GM18870 (cell line): ENCODE results near the gene CLRN1.

Source experiments
- ATAC-seq: cut with Tn5 transposase; IDR thresholded peaks from one replicate; pipeline ENCODE4 v1.9.1; 2021; ENCODE audit warnings: moderate library complexity; ENCODE audit not compliant: unreplicated experiment

CLRN1 gene

DNA sequence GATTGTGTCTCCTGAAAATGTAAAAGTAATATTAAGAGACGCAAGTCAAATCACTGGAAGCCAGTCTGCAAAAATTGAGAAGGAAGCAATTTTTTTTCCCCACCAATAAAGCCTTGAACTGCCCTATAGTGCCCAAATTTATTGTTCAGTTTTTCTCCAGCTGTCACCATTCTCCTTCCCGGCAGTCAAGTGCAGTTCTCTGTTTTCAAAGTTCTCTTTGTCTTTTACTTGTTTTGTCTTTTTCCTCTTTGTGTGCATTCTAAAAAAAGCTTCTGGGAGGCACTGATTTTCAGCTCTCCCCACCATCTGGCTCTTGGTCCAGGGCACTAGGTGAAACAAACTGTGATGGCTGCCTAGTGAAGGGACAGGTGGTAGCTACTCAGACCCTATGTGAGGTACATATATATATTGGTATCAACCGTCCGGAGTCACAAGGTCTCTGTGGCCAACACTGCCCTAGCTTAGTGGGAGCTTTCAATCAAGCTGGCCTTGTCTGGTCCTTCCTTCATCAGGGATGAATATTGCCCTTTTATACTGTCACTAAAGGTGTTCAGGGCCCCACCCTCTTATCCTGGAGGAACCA, 6.1 kb upstream of the CLRN1 start:
- ATAC-seq = no peak

DNA sequence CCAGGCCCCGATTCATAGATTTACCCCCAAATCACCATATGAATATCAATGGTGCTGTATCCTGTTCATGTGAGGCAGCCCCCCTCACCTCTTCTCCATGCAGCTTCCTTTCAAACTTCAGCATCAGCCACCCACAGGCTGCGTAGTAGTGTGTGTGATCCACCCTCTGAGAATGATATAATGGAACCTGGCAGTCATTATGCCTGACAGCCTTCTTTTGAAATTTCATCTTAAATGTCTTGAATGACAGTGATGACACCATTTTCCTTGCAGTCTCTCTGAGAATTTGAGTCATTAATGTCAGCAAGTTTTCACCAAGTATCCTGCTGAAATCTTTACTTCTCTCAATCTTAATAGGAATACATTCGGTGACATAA, 3.5 kb upstream of the CLRN1 start:
- no peak for ATAC-seq

DNA sequence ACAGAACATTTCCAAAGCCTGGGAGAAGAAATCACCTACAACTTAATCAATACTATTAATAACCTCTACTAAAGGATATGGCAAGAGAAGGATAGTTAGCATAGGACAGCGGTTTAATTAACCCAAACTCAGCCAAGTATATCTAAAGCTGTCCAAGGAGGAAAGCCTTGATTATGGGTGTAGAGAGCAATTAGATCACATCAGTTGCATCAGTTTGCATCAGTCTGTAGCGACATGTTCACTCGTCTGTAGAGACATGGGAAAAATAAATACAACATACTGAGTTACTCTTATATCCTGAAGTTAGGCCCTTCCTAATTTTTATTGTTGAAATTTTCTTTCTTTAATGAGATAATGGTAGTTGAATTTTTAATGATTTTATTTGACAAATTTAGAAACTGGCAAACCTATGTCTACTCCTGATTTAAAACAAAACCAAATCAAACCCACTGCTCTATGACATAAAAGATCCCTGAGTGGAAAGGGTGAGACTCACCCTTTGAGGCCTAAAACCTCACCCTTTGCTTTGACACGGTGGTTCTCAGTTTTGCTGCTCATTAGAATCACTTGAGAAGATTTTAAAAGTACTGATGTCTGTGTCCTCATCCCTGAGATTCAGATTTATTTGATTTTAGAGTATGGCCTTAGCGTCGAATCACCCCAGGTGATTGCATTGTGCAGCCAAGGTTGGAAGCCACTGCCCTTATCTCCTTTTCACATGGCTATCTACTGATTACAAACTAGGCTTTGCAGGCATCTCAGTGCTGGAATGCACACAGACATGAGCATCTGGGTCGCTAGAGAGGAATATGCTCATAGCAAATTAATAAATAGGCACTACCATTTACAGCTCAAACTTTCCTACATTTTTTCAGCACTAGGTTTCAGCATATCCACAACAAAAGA, 2.8 kb upstream of the CLRN1 start:
- no peak for ATAC-seq

DNA sequence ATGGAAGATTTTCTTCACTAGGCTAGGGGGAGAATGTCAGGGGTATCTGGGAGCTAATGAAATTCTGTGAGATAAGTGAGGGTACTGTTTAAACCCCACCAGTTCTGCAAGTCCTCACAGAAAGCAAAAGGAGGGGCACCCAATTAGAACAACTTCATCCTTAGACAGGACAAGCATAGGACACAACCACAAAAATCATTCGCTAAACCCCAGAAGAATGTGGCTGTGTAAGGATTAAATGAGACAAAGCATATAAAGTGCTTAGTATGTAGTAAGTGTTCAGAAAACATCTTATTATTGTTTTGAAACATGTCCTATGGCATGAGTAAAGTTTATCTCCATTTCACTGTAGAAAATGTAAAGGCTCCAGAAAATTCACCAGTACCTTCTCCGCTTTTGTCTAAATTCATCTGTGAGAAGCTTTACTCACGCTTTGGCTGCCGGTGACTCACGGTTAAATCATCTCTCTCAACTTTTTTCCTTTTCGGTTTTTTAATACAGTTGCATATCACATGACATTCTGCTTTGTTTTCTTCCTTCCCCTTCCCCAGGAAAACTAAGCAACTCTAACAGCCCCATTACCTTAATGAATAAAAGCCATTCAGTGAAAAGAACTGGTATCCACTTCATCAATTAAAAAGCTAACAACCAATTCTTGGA, 1.7 kb downstream of the CLRN1 start:
- ATAC-seq = no peak

DNA sequence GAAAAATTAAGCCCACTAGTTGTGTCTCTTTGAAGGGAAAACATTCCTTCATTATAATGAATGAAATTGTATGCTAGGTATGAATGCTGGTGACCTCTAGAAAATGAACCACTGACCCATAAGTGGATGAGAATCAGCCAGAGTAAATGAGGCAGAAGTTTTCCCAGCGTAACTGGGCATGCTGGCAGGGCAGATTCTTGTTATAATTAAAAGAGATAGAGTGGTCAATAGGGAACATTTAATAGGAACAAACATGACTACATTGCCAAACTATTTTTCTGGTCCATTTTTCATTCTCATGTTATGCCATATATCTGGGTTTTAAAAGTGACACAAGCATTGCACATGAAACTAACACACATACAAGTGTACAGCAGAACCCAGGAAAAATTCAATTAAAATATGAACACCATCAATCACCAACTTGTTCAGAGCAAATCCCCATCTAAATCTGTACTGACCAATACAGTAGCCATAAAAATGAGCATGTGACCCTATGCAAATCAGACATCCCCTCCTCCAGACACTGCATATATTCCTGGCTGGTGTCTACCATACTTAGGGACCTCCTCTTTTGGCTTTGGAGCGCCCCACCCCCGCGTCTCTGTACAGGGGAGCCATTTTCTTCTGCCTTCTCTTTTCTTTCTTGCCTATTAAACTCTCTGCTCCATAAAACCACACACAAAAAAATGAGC, 4.0 kb downstream of the CLRN1 start:
- no peak for ATAC-seq

DNA sequence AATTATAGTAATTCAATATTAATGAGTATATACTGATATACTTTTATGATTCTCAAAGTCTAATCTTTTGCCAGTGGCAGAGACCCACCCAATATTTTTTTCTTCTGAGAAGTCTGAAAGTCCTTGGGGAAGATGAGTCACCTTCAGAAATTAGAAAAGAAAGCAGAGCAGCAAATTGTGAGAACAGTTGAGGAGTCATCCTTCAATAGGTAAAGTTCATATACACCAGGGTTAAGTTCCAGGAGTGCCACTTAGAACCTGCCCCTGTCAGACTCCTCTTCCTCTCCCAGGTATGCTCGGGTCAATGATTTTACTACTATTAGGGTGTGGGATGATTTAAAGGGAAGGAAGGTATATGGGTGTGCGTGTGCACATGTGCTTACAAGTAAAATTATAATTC, 7.1 kb downstream of the CLRN1 start:
- no peak for ATAC-seq

DNA sequence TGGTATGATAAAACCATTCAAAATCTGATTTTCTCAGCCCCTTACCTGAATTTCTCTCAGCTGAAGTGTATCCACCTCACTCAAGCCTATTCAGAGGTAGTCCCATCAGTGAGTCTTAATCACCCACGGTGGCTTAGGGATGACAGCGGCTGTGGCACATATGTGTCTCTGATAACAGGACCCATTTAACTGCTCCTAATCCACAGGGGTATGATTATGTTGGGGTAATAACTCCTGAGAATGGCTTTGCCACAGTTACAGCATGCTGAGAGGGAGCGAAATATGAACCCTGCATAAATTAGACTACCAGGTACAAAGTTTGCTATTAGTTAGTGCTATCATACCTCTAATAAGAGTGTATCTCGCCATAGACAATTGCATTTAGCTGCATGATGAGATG, 10.6 kb downstream of the CLRN1 start:
- ATAC-seq = no peak

DNA sequence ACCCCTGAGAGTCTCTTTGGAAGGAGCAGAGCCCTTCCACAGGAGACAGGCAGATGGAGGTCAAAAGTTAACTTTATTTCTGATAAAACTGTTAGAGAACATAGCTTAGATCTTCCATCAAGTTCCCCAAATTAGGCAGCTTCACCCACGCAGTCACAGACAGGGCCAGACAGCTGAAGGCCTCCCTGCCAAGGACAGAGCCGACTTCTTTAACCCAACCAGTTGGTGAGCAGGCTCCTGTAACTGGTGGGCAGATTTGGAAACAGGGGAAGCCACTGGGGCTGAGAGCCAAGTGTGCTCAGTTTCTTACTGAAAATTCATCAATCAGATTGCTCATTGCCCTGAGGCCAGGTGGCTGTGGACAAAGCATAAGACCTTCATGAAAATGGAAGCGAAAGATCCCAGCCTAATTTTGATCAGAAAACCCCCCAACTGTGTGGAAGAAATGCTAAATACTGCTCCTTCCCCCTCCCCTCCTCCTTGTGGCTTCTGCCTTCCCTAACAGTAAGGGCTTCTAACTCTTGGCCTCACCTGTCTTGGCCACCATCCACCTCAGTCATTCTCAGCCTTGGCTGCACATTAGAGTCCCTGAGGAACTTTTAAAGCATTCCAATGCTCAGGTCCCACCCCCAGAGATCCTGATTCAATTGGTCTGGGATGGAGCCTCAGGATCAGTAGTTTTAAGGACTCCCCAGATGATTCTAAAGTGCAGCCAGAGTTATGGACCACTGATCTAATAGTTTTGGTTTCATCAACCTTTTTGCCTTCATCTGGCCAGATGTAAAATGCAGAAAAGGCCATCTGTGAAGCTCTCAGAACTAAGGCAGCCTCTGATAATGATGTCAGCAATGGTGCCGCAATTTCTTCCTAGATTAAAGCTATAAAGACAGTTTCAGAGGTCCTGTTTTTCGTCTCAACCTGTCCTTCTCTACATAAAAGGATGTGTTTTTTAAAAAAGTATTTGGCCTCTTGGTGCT, 11.5 kb downstream of the CLRN1 start:
- ATAC-seq = peak; percentile 64

DNA sequence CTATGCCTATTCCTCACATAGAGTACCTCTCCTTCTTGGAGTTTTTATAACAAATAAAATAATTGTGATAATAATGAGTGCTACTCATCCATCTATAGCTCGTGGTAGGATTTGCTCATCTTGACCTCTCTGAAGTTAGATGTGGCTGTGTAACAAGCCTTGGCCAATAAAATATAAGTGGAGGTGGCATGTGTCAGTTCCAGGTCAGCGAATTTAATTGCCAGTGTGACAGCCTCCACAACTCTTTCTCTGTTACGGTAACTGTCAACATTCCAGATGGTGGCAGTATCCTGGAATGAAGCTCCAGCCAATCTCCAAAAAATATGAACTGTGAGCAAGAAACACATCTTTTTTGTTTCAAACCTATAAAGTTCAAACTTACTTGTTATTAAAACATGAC, 13.8 kb downstream of the CLRN1 start:
- no peak for ATAC-seq

DNA sequence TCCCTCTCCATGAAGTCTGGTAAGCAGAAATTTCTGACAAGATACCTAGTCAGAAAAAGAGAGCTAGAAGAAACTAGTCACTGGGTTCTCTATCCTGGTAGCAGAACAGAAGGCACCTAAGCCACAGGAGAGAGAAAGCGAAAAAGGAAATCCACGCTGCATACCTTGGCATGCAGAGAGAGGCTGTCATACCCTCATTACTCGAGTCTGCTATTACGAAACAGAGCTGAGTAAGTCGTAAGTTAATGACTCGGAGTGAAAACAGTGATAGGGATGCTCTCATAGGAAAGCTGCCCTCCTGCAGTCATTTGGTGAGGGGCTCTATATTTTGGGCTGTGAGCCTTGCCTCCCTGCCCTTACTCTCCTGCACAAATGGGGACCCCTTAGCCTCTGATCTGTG, 16.2 kb downstream of the CLRN1 start:
- no peak for ATAC-seq

DNA sequence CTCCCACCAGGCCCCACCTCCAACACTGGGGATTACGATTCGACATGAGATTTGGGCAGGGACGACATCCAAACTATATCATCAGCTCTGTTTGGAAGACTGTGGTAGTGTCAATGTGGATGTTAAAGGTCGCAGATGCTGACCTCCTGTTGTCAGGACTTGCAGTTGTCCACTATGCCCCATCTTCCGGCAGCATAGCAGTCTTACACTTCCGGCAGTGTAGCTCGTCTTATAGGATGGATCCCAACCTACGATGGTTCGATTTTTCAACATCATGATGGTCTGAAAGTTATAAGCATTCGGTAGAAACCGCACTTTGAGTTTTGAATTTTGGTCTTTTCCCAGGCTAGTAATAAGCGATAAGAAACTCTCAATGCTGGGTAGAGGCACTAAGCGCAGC, 20.6 kb downstream of the CLRN1 start:
- no peak for ATAC-seq

DNA sequence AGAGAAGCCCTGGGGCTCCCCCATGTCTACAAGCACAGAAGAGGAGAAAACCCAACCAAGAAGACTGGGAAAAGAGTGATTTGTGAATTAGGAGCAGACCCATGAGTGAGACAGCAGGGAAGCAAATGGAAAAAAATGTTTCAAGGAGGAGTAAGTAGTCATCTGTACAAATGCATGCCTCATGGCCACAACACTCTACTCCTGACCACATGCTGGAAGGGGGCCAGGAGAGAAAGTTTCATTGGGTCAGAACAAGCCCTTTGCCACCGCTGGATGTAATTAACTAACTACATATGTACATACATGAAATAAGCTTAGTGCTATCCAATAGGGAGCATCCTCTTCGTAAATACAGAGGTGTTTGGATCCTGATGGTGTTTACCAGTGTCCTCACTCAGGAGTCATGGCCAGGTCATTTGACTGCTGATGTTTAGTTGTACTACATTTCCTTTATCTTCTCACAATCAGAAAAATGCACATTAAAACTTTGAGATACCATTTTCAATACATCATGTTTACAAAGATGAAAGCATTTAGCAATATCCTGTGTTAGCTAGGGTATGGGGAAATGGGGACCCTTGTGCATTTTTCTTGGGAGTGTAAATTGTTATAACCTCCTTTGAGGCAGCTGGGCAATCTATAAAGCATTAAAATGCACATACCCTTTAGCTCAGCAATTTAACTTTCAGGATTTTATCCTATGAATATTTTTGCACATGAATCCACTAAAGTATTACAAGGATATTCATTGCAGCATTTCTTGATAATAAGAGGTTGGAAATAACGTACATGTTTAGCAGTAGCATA, 27.1 kb downstream of the CLRN1 start:
- no peak for ATAC-seq

DNA sequence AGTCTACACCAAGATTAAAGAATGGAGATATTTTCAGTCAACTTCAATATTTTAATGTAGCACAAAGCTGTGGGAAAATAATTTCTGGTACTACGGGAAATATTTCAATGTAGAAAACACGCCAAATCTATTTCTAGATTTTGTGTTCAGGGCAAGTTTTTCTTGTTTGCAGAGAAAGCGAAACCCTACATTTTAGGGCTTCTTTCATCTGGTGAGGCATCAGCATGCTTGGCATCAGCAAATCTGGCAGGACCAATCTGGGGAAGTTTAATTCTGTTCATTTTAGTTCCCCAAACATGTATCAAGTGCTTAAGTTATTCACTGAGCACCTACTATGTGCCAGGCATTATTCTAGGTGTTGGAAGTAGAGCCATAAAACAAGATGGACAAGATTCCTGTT, 30.3 kb downstream of the CLRN1 start:
- ATAC-seq = no peak

DNA sequence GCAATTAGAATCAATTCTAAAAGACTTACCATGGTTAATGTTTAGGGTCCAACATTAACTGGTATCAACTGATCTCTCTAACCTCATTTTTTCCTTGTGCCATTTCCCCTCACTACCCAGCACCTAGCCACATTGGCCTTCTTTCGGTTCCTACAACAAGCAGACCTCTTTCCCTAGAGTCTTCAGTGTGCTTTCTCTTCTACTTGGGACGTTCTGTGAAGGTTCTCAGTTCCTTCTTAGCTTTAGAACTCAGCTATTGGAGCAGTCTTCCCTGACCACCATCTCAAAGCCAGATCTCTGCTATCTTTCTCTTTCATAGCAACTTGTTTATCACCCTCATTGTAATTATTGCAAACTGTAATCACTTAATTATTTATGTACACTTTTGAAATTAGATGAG, 35.8 kb downstream of the CLRN1 start:
- ATAC-seq = peak; percentile 75

DNA sequence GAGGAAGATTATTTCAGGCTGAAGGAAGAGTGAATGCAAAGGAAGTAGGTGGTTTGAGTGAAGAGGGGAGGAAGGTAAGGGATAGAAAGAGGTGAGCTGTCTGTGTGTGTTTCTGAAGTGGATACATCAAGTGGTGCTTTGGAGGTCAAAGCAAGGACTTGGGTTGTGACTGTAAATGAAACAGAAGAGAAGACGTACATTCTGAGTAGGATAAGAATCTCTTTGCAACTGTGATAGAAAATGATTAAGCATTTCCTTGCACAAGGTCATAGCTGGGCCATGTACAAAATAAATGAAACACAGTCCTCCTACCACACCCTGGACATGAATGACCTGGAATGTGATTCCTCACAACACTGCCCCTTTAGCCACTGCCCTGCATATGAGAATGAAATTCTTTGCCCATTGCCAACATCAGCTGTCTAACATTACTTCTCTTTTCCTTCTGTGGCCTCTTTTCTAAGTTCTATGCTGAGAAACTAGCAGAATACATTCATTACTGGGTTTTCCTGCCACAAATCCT, 39.0 kb downstream of the CLRN1 start:
- no peak for ATAC-seq

DNA sequence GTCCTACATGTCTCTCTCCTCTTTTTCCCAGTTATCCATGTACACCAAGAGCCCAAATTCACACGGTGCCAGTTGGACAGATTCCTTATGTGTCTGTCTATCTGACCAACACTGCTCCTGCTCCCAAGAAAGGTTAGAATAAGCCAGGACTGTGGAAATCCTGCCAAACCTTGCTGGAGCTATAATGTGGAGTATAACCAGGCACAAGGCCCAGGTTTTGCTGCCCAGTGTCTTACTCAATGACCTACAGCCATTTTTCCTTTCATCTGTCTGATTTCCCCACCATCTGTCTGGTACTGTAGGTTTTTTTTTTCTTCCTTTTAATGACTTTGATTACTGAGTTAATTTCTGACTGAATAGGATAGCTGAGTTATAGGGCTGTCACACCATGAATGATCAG, 40.8 kb downstream of the CLRN1 start:
- no peak for ATAC-seq

DNA sequence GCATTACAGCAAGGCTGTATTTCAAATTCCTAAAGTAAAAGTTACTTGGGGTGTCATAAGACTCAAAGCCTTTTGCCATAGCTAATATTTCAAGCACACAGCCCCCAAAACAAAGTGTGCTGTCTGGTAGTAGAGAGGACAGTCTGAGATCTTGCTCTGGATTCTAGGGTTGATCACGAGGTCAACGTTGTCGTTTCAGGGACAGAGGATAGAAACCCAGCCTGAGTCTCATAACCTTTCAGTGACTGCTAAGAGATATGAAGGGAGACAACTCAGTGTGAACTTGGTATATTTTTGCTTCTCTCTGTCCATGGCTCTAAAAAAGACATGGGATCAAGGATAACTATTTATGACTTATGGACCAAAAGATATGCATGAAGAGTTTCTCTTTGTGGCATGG, 41.7 kb downstream of the CLRN1 start:
- ATAC-seq = no peak

DNA sequence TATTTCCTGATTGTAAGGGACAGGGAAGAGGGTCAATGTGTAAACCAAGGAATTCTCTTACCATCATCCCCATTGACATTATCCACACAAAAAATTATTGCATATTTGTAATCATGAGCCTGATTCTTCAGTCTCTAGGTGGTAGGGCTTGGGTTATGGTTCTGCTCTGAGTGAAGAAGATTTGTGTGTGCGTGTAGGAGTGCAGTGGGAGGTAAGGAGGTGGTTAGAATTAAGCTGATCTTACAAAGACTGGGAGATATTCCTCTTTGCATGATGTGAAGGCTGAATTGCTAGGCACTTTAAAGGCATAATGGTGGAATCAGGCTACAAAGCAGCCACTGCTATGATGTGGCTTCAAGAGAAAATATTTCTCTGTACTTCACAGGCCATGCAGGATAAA, 44.3 kb downstream of the CLRN1 start:
- no peak for ATAC-seq

DNA sequence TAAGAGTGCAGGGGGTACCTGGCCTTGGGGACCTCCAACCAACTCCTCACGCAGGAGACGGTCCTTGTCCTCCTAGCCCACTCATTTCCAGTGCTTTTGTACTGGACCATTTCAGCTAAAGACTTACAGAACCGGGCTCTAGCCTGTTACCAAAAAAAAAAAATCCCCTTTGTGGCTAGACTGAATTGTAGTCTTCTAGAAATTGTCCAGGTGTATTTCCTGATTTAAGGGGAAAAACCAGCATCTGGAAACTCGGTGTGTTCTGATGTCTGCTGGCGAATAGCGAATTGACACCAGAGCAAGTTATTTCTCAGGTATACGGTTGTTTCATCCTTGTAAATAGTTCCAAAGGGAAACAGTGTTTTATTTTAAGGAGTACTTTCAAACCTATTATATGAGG, 46.2 kb downstream of the CLRN1 start:
- ATAC-seq = no peak
